ENCODE measurements around the gene NKAIN2.

Gene NKAIN2

GRCh38 chr6:124599656-124600055 lies 796.0 kb downstream of the NKAIN2 start:
- no peaks in the 10 kb centered on the region for H3K27me3 ChIP-seq
- no peak overlapping the region for H3K27ac ChIP-seq
- TF ChIP-seq CTCF (IDR thresholded peaks at IDR 0.05) = no peak
- no peaks in the 10 kb centered on the region for H3K4me1 ChIP-seq
- no peaks in the 10 kb centered on the region for H3K36me3 ChIP-seq
- H3K4me3 ChIP-seq = no peak overlapping the region
- no peak for DNase-seq
- intact Hi-C loops (cut with DNase I; ENCODE audit: low total_unique reads) = no loop called here
- H3K9me3 ChIP-seq = no peaks in the 10 kb centered on the region

- H3K36me3 ChIP-seq = no peaks in the 10 kb centered on the region
- no peaks in the 10 kb centered on the region for H3K4me1 ChIP-seq
- H3K27me3 ChIP-seq = no peaks in the 10 kb centered on the region
- no peak for DNase-seq
- TF ChIP-seq CTCF (IDR thresholded peaks at IDR 0.05) = no peak
- intact Hi-C loops (cut with DNase I; ENCODE audit: low total_unique reads) = no loop called here
- no peaks in the 10 kb centered on the region for H3K9me3 ChIP-seq
- H3K27ac ChIP-seq = no peak overlapping the region
- H3K4me3 ChIP-seq = no peak overlapping the region
Observed at GRCh38 chr6:124604719-124605118, 801.1 kb downstream of the NKAIN2 start.

- Histone ChIP-seq H3K36me3 (no peaks in the 10 kb centered on the region), H3K4me3 (no peak overlapping the region), H3K27me3 (no peaks in the 10 kb centered on the region), H3K9me3 (no peaks in the 10 kb centered on the region), H3K27ac (no peak overlapping the region), H3K4me1 (no peaks in the 10 kb centered on the region)
- intact Hi-C loops (cut with DNase I; ENCODE audit: low total_unique reads) = no loop called here
- no peak for TF ChIP-seq CTCF (IDR thresholded peaks at IDR 0.05)
- DNase-seq = no peak
Observed at GRCh38 chr6:124607119-124607627, 803.5 kb downstream of the NKAIN2 start.

GRCh38 chr6:124613031-124613430 lies 809.4 kb downstream of the NKAIN2 start:
- no peaks in the 10 kb centered on the region for H3K9me3 ChIP-seq
- H3K36me3 ChIP-seq = no peaks in the 10 kb centered on the region
- TF ChIP-seq CTCF (IDR thresholded peaks at IDR 0.05) = no peak
- DNase-seq = no peak
- H3K4me1 ChIP-seq = no peaks in the 10 kb centered on the region
- no peak overlapping the region for H3K4me3 ChIP-seq
- intact Hi-C loops (cut with DNase I; ENCODE audit: low total_unique reads) = no loop called here
- no peak overlapping the region for H3K27ac ChIP-seq
- H3K27me3 ChIP-seq = no peaks in the 10 kb centered on the region

- no peaks in the 10 kb centered on the region for H3K36me3 ChIP-seq
- intact Hi-C loops (cut with DNase I; ENCODE audit: low total_unique reads) = no loop called here
- no peaks in the 10 kb centered on the region for H3K27me3 ChIP-seq
- H3K9me3 ChIP-seq = peaks cover 0 to 2% (median 0%) of the 10 kb centered on the region in 3 donors
- no peaks in the 10 kb centered on the region for H3K4me1 ChIP-seq
- H3K4me3 ChIP-seq = no peak overlapping the region
- no peak for DNase-seq
- TF ChIP-seq CTCF (IDR thresholded peaks at IDR 0.05) = no peak
- H3K27ac ChIP-seq = no peak overlapping the region
Observed at GRCh38 chr6:124622351-124622750, 818.7 kb downstream of the NKAIN2 start.

GRCh38 chr6:124633655-124634054 lies 830.0 kb downstream of the NKAIN2 start:
- H3K4me3 ChIP-seq = no peak overlapping the region
- no peak for TF ChIP-seq CTCF (IDR thresholded peaks at IDR 0.05)
- intact Hi-C loops (cut with DNase I; ENCODE audit: low total_unique reads) = no loop called here
- no peaks in the 10 kb centered on the region for H3K9me3 ChIP-seq
- DNase-seq = no peak
- no peak overlapping the region for H3K27ac ChIP-seq
- H3K4me1 ChIP-seq = no peaks in the 10 kb centered on the region
- H3K36me3 ChIP-seq = no peaks in the 10 kb centered on the region
- H3K27me3 ChIP-seq = no peaks in the 10 kb centered on the region

Data from tibial artery (tissue), 4 donors.